Activated T-cell treated with anti-CD3 and anti-CD28 coated beads, Interleukin-2, amount 50 U/mL, for 4 hours (primary cell): ENCODE data around the gene USP35. TPM values are rescaled to one million over a fixed set of nuclear protein-coding genes. Genes with fewer than 3 reads are reported as not detected.

ENCODE experiments used
- ATAC-seq, 2 donors: fragments of 200-7000 bp; cut with Tn5 transposase; one replicate each; pipeline ENCODE4 v1.10.0; 2021
- DNase-seq: peaks from one replicate; pipeline ENCODE4 v3.0.0-alpha.2; 2020
- H3K27me3 Mint-ChIP-seq: one replicate; pipeline ENCODE4 v1.8.0; 2021; ENCODE audit warnings: low read depth, mixed read lengths
- H3K36me3 Mint-ChIP-seq: one replicate; pipeline ENCODE4 v1.8.0; 2022; ENCODE audit warnings: mixed read lengths; ENCODE audit not compliant: insufficient read depth
- H3K4me1 Mint-ChIP-seq: one replicate; pipeline ENCODE4 v1.8.0; 2021; ENCODE audit warnings: low read depth, mixed read lengths
- H3K4me3 Mint-ChIP-seq: one replicate; pipeline ENCODE4 v1.8.0; 2021; ENCODE audit warnings: mild to moderate bottlenecking, moderate library complexity, mixed read lengths
- H3K9me3 Mint-ChIP-seq: one replicate; pipeline ENCODE4 v1.8.0; 2021; ENCODE audit warnings: mixed read lengths
- total RNA-seq, 3 donors: library from RNA; stranded (reverse); gene quantifications; one replicate each; pipeline ENCODE4 v1.2.1, GENCODE V29; 2021

The USP35 gene
- total RNA-seq, 3 donors from 2014 or later = 3.8 to 5.2 (median 4.9) TPM

GRCh38 chr11:78261828-78262227, 73.1 kb downstream of the USP35 start:
- H3K4me1 Mint-ChIP-seq = no peaks in the 10 kb centered on the region
- DNase-seq (no peak), ATAC-seq (no peak)
- no peaks in the 10 kb centered on the region for H3K36me3 Mint-ChIP-seq
- no peaks in the 10 kb centered on the region for H3K27me3 Mint-ChIP-seq
- no peaks in the 10 kb centered on the region for H3K9me3 Mint-ChIP-seq
- H3K4me3 Mint-ChIP-seq = no peak overlapping the region

GRCh38 chr11:78262238-78262637, 73.5 kb downstream of the USP35 start:
- no peaks in the 10 kb centered on the region for H3K36me3 Mint-ChIP-seq
- H3K4me1 Mint-ChIP-seq = no peaks in the 10 kb centered on the region
- no peak overlapping the region for H3K4me3 Mint-ChIP-seq
- DNase-seq (no peak), ATAC-seq (no peak)
- no peaks in the 10 kb centered on the region for H3K9me3 Mint-ChIP-seq
- H3K27me3 Mint-ChIP-seq = no peaks in the 10 kb centered on the region

GRCh38 chr11:78262691-78263090, 74.0 kb downstream of the USP35 start:
- ATAC-seq (no peak), DNase-seq (no peak)
- Mint-ChIP-seq H3K36me3 (no peaks in the 10 kb centered on the region), H3K4me1 (no peaks in the 10 kb centered on the region), H3K27me3 (no peaks in the 10 kb centered on the region), H3K4me3 (no peak overlapping the region), H3K9me3 (no peaks in the 10 kb centered on the region)

Other genes with a start within 250 kb of the USP35 start
- 10 to 100 TPM; 43.4 to 49.3 (median 49.3) TPM for gene INTS4, start 194.3 kb upstream of the USP35 start, total RNA-seq
- gene KCTD14, start 165.6 kb upstream of the USP35 start, total RNA-seq = under 1 TPM in 2 of 3 donors, not detected in 1; 0.38 to 0.45 TPM
- gene THRSP, start 125.1 kb upstream of the USP35 start, total RNA-seq = not detected
- 100 to 1,000 TPM; 217 to 246 (median 227) TPM for gene NDUFC2, start 109.1 kb upstream of the USP35 start, total RNA-seq
- 10 to 100 TPM; 41.4 to 54.2 (median 51.5) TPM for gene ALG8, start 49.3 kb upstream of the USP35 start, total RNA-seq
- gene KCTD21, start 293 bp upstream of the USP35 start, total RNA-seq = 1 to 10 TPM; 3.2 to 5.4 (median 4.3) TPM
- gene GAB2, start 228.9 kb downstream of the USP35 start, total RNA-seq = 1 to 10 TPM; 1.9 to 3.2 (median 3.2) TPM